Esophagus muscularis mucosa (tissue), 4 donors: ENCODE measurements around the gene SUMO3. TPM values are rescaled to one million over a fixed set of nuclear protein-coding genes. Genes with fewer than 3 reads are reported as not detected.

Experiments used
- DNase-seq: peaks from one replicate; pipeline ENCODE4 v3.0.0-alpha.2; 2017; ENCODE audit errors: extremely low spot score
- H3K27ac ChIP-seq, 4 donors: fragments of 200-600 bp; sonication (generic); replicated peaks in 1 of 4; 1 replicate in 3 of 4; 2 replicates in 1 of 4; pipeline ENCODE4 v1.5.1; 2016 to 2019; ENCODE audit warnings: mild to moderate bottlenecking in 1 of 4
- H3K27me3 ChIP-seq, 4 donors: fragments of 200-600 bp; sonication (generic); one replicate each; pipeline versions ENCODE4 v1.5.1 to v1.6.0; 2016 to 2019
- H3K36me3 ChIP-seq, 4 donors: fragments of 200-600 bp; sonication (generic); one replicate each; pipeline ENCODE4 v1.5.1; 2016 to 2019
- H3K4me1 ChIP-seq, 4 donors: fragments of 200-600 bp; sonication (generic); one replicate each; pipeline ENCODE4 v1.5.1; 2016 to 2019
- H3K4me3 ChIP-seq, 4 donors: fragments of 200-600 bp; sonication (generic); 1 replicate in 2 of 4; 2 replicates in 2 of 4; pipeline ENCODE4 v1.5.1; 2016 to 2019; ENCODE audit warnings: mild to moderate bottlenecking in 4 of 4, moderate library complexity in 1 of 4
- H3K9me3 ChIP-seq, 4 donors: fragments of 200-600 bp; sonication (generic); 1 replicate in 3 of 4; 2 replicates in 1 of 4; pipeline ENCODE4 v1.5.1; 2016 to 2019
- EP300 ChIP-seq: sonication (generic); formaldehyde crosslinking; IDR thresholded peaks from one replicate; pipeline ENCODE4 v1.6.1; 2017; ENCODE audit warnings: antibody characterized with exemption
- POLR2A ChIP-seq: fragments of 450-650 bp; IDR thresholded peaks from one replicate; pipeline ENCODE4 v1.6.1; 2017; ENCODE audit warnings: antibody characterized with exemption, moderate library complexity, mild to moderate bottlenecking, low read depth
- POLR2AphosphoS5 ChIP-seq, 2 donors: sonication (generic); formaldehyde crosslinking; IDR thresholded peaks; one replicate each; pipeline ENCODE4 v1.6.1; 2017; ENCODE audit warnings: antibody characterized with exemption in 2 of 2
- WGBS: methylation state at CpG from one replicate; pipeline ENCODE4 v1.1.5; 2018; 5-methylcytosine and 5-hydroxymethylcytosine counted together
- intact Hi-C: fragments of 100-400 bp; cut with DNase I; formaldehyde crosslinking; loops from one replicate; pipeline ENCODE4 v1.15.1; 2023
- total RNA-seq, 4 donors: library from RNA; depleted of rRNA; stranded (reverse); fragments of >200 nt; gene quantifications; one replicate each; pipeline versions ENCODE4 v1.1.0 to v1.2.1, GENCODE V29; 2016
- TF ChIP-seq, protein P1 (sequence below), 3 experiments: fragments of 200-600 bp in 2 of 3; fragments of 450-650 bp in 1 of 3; sonication (generic) in 2 of 3; IDR thresholded peaks; one replicate each; pipeline ENCODE4 v1.5.1; 2017 to 2019; ENCODE audit warnings: antibody characterized with exemption in 3 of 3, mild to moderate bottlenecking in 2 of 3, moderate library complexity in 1 of 3

SUMO3 gene
- total RNA-seq, 4 donors from 2014 or later = 46.1 to 52.2 (median 48.6) TPM

DNA sequence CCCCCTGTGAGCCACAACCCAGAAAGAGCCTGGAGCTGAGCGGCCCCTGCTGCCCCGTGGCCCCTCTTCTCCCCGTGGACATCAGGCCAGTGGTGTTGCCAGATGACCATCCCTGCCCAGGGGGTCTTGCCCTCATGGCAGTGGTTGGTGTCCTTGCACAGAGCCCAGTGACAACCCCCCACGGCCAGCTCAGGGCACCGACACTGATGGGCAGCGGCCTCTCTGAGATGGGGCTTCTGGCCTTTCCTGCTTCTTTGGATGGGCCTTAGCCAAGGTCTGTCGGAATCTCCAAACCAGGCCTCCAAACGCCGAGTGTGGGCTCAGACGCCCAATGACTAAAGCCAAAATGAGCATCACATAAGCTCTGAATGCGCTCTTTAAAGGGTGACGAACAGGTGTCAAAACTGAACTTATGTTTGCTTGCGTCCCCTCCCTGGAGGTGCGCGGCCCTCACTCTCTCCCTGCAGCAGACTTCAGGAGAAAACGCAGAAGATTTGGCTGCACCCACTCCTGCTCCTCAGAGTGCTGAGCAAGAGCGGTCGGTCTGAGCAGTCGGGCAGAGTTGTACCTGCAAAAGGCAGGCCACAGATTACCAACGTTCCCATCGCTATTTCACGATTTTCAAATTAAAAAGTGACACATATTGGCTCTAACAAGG, 58.1 kb downstream of the SUMO3 start:
- Histone ChIP-seq H3K9me3 (peaks cover 0 to 5% (median 0%) of the 10 kb centered on the region in 4 donors), H3K36me3 (no peaks in the 10 kb centered on the region), H3K27me3 (peaks cover 0 to 4% (median 0%) of the 10 kb centered on the region in 4 donors), H3K27ac (no peak overlapping the region), H3K4me3 (no peak overlapping the region), H3K4me1 (no peaks in the 10 kb centered on the region)
- no peak for DNase-seq
- WGBS = 97% methylated on average over 16 of the region's 22 CpGs
- intact Hi-C loops = no loop called here
- TF ChIP-seq EP300 (no peak), POLR2A (no peak), POLR2AphosphoS5 (IDR thresholded peaks at IDR 0.05) (no peak)
- TF ChIP-seq, protein P1, sequence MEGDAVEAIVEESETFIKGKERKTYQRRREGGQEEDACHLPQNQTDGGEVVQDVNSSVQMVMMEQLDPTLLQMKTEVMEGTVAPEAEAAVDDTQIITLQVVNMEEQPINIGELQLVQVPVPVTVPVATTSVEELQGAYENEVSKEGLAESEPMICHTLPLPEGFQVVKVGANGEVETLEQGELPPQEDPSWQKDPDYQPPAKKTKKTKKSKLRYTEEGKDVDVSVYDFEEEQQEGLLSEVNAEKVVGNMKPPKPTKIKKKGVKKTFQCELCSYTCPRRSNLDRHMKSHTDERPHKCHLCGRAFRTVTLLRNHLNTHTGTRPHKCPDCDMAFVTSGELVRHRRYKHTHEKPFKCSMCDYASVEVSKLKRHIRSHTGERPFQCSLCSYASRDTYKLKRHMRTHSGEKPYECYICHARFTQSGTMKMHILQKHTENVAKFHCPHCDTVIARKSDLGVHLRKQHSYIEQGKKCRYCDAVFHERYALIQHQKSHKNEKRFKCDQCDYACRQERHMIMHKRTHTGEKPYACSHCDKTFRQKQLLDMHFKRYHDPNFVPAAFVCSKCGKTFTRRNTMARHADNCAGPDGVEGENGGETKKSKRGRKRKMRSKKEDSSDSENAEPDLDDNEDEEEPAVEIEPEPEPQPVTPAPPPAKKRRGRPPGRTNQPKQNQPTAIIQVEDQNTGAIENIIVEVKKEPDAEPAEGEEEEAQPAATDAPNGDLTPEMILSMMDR (IDR thresholded peaks at IDR 0.05) = no peak

DNA sequence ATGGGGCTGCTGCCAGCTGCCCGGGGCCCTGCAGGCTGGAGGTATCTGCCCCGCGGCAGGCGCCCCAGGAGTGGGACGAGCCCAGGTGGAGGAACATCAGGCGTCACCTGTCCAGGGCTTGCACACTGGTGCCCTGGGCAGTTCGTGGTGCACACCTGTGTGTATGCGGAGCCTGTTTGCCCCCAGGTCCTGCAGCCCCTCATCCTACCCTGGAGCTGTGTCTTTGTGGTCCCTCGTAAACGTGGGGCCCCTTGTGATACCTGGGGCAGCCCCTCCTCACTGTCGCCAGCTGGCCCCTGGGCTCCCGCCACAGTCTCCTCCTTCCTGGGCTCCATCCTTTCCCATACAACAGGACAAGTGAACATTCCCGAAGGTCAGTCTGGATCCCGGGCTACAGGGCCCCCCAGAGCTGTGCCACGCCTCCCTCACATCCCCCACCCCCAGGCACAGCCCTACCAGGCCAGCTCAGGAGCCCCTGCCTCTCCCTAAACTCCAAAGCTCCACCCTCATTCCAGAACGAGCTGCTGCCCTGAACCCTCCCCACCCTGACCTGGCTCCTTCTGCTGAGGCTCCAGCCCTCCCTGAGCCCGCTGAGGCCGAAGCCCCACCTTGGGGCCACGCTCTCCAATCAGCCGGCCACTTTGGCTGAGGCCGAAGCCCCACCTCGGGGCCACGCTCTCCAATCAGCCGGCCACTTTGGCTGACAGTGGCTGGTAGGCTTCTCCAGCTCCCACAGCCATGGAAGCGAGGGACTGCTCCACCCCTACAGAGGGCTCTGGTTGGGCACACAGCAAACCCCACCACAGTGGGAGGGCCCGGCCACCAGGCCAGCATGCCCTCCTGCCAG, 58.9 kb downstream of the SUMO3 start:
- no peak for DNase-seq
- H3K4me1 ChIP-seq = no peaks in the 10 kb centered on the region
- TF ChIP-seq, protein P1 (IDR thresholded peaks at IDR 0.05) = no peak
- TF ChIP-seq EP300 (no peak), POLR2AphosphoS5 (IDR thresholded peaks at IDR 0.05) (no peak), POLR2A (no peak)
- intact Hi-C loops = no loop called here
- H3K27me3 ChIP-seq = peaks cover 0 to 4% (median 0%) of the 10 kb centered on the region in 4 donors
- WGBS = 69% methylated on average over 18 of the region's 26 CpGs
- H3K36me3 ChIP-seq = no peaks in the 10 kb centered on the region
- no peak overlapping the region for H3K27ac ChIP-seq
- H3K9me3 ChIP-seq = peaks cover 0 to 5% (median 0%) of the 10 kb centered on the region in 4 donors
- no peak overlapping the region for H3K4me3 ChIP-seq

DNA sequence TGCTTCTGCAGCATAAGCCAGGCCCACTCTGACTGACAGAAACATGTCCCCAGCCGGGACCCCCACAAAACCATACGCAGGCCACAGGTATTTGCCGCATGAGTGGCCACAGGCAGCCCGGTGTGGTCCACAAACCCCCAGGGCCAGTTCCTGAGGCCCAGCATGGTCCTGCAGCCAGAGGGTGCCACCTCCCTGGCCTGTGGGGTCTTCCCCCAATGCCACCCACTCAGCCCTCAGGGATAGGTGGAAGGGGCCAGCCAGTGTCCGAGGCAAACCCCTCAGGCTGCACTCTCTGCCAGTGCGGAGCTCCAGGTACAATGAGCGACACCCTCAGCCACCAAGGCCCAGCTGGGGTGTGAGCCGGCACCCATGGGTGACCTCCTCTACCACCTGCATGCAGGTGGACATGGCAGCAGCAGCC, 59.7 kb downstream of the SUMO3 start:
- intact Hi-C loops = no loop called here
- DNase-seq = no peak
- no peaks in the 10 kb centered on the region for H3K36me3 ChIP-seq
- H3K9me3 ChIP-seq = peaks cover 0 to 5% (median 0%) of the 10 kb centered on the region in 4 donors
- no peak overlapping the region for H3K27ac ChIP-seq
- no peaks in the 10 kb centered on the region for H3K4me1 ChIP-seq
- TF ChIP-seq POLR2AphosphoS5 (IDR thresholded peaks at IDR 0.05) (no peak), POLR2A (no peak), EP300 (no peak)
- H3K27me3 ChIP-seq = peaks cover 0 to 4% (median 0%) of the 10 kb centered on the region in 4 donors
- 91% methylated on average over 4 of the region's 8 CpGs for WGBS
- no peak overlapping the region for H3K4me3 ChIP-seq

DNA sequence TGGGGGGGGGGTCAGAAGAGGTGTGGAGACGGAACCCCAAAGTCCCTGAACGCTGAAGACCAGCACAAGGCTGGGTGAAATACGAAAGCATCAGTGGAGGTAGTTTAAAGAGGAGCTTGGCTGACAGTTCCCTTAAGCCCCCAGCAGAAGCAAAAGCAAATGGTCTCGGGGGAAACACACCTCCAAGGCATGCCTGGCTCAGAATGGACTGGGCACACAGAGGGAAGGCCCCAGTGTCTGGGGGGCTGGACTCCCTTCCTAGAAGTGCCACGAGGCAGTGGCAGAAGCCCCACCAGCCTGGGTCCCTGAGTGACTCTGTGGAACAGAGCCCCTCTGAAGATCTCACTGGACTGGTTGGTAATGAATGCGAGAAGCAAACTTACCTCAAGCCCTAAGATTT, 60.1 kb downstream of the SUMO3 start:
- Histone ChIP-seq H3K9me3 (peaks cover 0 to 5% (median 0%) of the 10 kb centered on the region in 4 donors), H3K27me3 (peaks cover 0 to 5% (median 0%) of the 10 kb centered on the region in 4 donors), H3K36me3 (no peaks in the 10 kb centered on the region), H3K27ac (no peak overlapping the region), H3K4me1 (no peaks in the 10 kb centered on the region), H3K4me3 (no peak overlapping the region)
- TF ChIP-seq POLR2A (no peak), EP300 (no peak), POLR2AphosphoS5 (IDR thresholded peaks at IDR 0.05) (no peak)
- TF ChIP-seq, protein P1 (IDR thresholded peaks at IDR 0.05) = no peak
- intact Hi-C loops = no loop called here
- 85% methylated on average over 5 of the region's 6 CpGs for WGBS
- DNase-seq = no peak
